Activated T-cell treated with anti-CD3 and anti-CD28 coated beads for 1 hour (primary cell): ENCODE measurements around the gene ERI3.
"Not testable (repeated sequence)": the region's sequence is repeated elsewhere in the genome, so short reads cannot be mapped to it uniquely, and the experiment has no call there.

Source experiments
- DNase-seq: peaks from one replicate; pipeline ENCODE4 v3.0.0-alpha.2; 2020; ENCODE audit warnings: low read depth

Gene ERI3

GRCh38 chr1:44208226-44208625 lies 146.8 kb downstream of the ERI3 start:
- no peak for DNase-seq

GRCh38 chr1:44206545-44206944 lies 148.5 kb downstream of the ERI3 start:
- DNase-seq: not testable (repeated sequence)

- no peak for DNase-seq
These were observed 154.7 kb downstream of the ERI3 start for GRCh38 chr1:44200336-44200735.

- no peak for DNase-seq
These were observed 180.4 kb downstream of the ERI3 start for GRCh38 chr1:44174630-44175029.
